ENCODE measurements around the gene MS4A8.

The MS4A8 gene

DNA sequence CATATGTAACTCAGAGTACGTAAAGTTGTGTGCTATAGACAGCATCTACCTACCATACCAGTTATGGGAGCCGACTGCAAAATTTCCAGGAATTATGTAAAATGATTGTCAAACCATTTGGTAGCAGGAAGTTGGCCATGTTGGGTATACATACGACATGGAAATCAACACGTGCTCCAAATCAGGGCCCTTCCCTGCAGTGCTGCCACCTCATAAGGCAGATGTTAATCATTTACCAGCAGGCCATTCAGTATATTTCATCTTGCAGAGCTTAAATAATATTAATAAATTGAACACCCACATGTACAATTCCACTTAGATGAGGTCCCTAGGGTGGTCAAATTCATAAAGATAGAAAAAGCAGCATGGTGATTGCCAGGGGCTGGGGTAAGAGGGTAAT, 34.9 kb downstream of the MS4A8 start:
- Histone ChIP-seq H3K79me2 (ENCODE audit: control insufficient read depth, low read length) (no peaks in the 10 kb centered on the region), H4K20me1 (ENCODE audit: control insufficient read depth, insufficient read depth, low read depth, low read length) (no peaks in the 10 kb centered on the region), H3K4me2 (ENCODE audit: low read length) (no peak overlapping the region), H3K27ac (ENCODE audit: low read depth, low read length) (no peak overlapping the region), H3K9me3 (ENCODE audit: control insufficient read depth, insufficient read depth, low read length) (no peaks in the 10 kb centered on the region), H3K36me3 (ENCODE audit: control insufficient read depth, low read length) (no peaks in the 10 kb centered on the region), H3K27me3 (ENCODE audit: control insufficient read depth, low read length) (0 out of 2 replicates have a peak, but pooled peaks cover 5% of the 10 kb centered on the region), H3F3A (ENCODE audit: control insufficient read depth, insufficient read depth) (no peaks in the 10 kb centered on the region), H3K9me2 (replicated peaks; ENCODE audit: control insufficient read depth, low read length) (no peaks in the 10 kb centered on the region), H3K4me3 (ENCODE audit: low read length) (no peak overlapping the region), H3K4me1 (ENCODE audit: control insufficient read depth, low read length) (no peaks in the 10 kb centered on the region)
- TF ChIP-seq EZH2phosphoT487 (IDR thresholded peaks at IDR 0.05; ENCODE audit: borderline replicate concordance, low read length): no peak
- no peak for TF ChIP-seq CTCF (IDR thresholded peaks at IDR 0.05; ENCODE audit: low read depth, low read length, poor library complexity, severe bottlenecking)

DNA sequence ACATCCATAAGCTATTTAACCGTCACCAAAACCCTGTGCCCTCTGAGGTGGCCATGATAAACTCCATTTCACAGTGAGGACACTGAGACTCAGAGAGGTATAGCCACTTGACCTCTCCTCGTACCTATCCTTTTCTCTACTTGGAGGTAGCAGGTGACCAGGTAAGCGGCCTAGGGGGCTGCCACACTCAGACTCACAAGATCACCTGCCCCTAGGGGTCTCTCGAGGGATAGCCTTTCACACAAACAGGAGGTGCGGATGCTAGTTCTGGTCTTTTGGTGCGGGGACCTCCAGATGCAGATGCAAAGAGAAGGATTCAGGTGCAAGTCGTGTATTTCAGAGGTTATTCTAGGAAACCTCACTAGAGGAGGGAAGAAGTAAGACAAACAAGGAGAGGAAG, 39.7 kb downstream of the MS4A8 start:
- TF ChIP-seq CTCF (IDR thresholded peaks at IDR 0.05; ENCODE audit: low read depth, low read length, poor library complexity, severe bottlenecking) (no peak), EZH2phosphoT487 (IDR thresholded peaks at IDR 0.05; ENCODE audit: borderline replicate concordance, low read length) (no peak)
- Histone ChIP-seq H3F3A (ENCODE audit: control insufficient read depth, insufficient read depth) (no peaks in the 10 kb centered on the region), H3K4me2 (ENCODE audit: low read length) (no peak overlapping the region), H3K27ac (ENCODE audit: low read depth, low read length) (no peak overlapping the region), H3K27me3 (ENCODE audit: control insufficient read depth, low read length) (0 out of 2 replicates have a peak, but pooled peaks cover 3% of the 10 kb centered on the region), H3K79me2 (ENCODE audit: control insufficient read depth, low read length) (no peaks in the 10 kb centered on the region), H3K4me3 (ENCODE audit: low read length) (no peak overlapping the region), H3K9me3 (ENCODE audit: control insufficient read depth, insufficient read depth, low read length) (no peaks in the 10 kb centered on the region), H3K9me2 (replicated peaks; ENCODE audit: control insufficient read depth, low read length) (no peaks in the 10 kb centered on the region), H3K36me3 (ENCODE audit: control insufficient read depth, low read length) (no peaks in the 10 kb centered on the region), H3K4me1 (ENCODE audit: control insufficient read depth, low read length) (no peaks in the 10 kb centered on the region), H4K20me1 (ENCODE audit: control insufficient read depth, insufficient read depth, low read depth, low read length) (no peaks in the 10 kb centered on the region)

GRCh38 chr11:60740573-60740972, 41.2 kb downstream of the MS4A8 start:
- Histone ChIP-seq H3K4me2 (ENCODE audit: low read length) (no peak overlapping the region), H3K4me3 (ENCODE audit: low read length) (no peak overlapping the region)
- no peak for TF ChIP-seq CTCF (IDR thresholded peaks at IDR 0.05; ENCODE audit: low read depth, low read length, poor library complexity, severe bottlenecking)
- no peak for TF ChIP-seq EZH2phosphoT487 (IDR thresholded peaks at IDR 0.05; ENCODE audit: borderline replicate concordance, low read length)

More at GRCh38 chr11:60740573-60740972, 41.2 kb downstream of the MS4A8 start:
- H3K4me1 ChIP-seq (ENCODE audit: control insufficient read depth, low read length): no peaks in the 10 kb centered on the region
- H3K9me3 ChIP-seq (ENCODE audit: control insufficient read depth, insufficient read depth, low read length): no peaks in the 10 kb centered on the region
- no peak overlapping the region for H3K27ac ChIP-seq (ENCODE audit: low read depth, low read length)
- H3F3A ChIP-seq (ENCODE audit: control insufficient read depth, insufficient read depth): no peaks in the 10 kb centered on the region
- no peaks in the 10 kb centered on the region for H3K9me2 ChIP-seq (replicated peaks; ENCODE audit: control insufficient read depth, low read length)
- H3K79me2 ChIP-seq (ENCODE audit: control insufficient read depth, low read length): no peaks in the 10 kb centered on the region
- H3K36me3 ChIP-seq (ENCODE audit: control insufficient read depth, low read length): no peaks in the 10 kb centered on the region
- 0 out of 2 replicates have a peak, but pooled peaks cover 3% of the 10 kb centered on the region for H3K27me3 ChIP-seq (ENCODE audit: control insufficient read depth, low read length)
- H4K20me1 ChIP-seq (ENCODE audit: control insufficient read depth, insufficient read depth, low read depth, low read length): no peaks in the 10 kb centered on the region

All from DOHH2 (cell line).